Fibroblast of villous mesenchyme (primary cell): ENCODE results near the gene LSM14B. TPM values are rescaled to one million over a fixed set of nuclear protein-coding genes. Genes with fewer than 3 reads are reported as not detected.

Experiments
- DNase-seq: peaks from one replicate; pipeline ENCODE4 v3.0.0-alpha.2; 2010; ENCODE audit warnings: low read depth
- H3K4me3 ChIP-seq: 2 replicates; pipeline ENCODE4 v1.5.1; 2011; ENCODE audit warnings: low read depth, mild to moderate bottlenecking, low read length
- total RNA-seq: library from RNA; depleted of rRNA; stranded (reverse); fragments of >200 nt; gene quantifications from 2 replicates; pipeline ENCODE4 v1.2.3, GENCODE V29; 2012
- TF ChIP-seq, protein P1 (sequence below): IDR thresholded peaks from 2 replicates; pipeline ENCODE4 v1.5.1; 2012; ENCODE audit warnings: low read depth, mild to moderate bottlenecking, low read length; ENCODE audit not compliant: insufficient read depth

LSM14B gene
- total RNA-seq, 1 donor: 30.7 TPM

DNA sequence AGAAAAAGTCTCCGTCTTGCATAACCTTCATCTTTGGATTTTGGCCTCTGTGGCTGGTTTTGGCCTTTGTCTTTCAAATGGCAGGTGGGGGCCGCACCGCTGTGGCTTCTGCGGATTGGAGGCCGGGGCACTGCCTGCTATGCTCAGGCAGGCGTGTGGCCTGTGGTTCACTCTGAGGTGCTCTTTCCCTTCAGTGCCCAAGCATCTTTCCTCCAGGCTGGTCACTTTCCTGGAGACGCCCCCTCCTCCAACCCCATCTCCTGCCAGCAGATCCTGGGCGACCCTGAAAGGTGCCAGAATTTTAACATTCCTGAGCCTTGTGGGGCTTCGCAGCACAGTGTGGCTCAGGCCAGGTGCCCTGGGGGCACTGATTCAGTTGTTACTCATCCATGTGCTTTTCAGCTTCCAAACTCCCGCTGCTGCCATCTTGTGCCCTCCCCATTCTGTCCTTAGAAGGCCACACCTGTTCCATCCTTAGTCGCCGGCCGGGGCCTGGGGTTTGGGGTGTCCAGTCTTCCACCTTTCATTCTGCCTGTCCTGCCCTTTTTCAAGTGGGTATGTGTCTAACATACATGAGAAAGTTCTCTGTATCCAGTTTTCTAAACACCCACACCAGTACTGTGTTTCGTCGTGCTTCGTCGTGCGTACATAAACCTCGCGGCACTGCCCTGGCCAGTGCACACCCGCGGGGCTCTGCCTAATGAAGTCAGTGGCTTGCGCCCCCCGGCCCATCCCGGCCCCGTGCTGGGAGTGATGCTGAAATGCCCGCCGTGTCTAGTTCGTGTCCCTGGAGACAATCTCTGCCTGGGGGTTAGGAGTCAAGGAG, 33.4 kb downstream of the LSM14B start:
- H3K4me3 ChIP-seq: no peak overlapping the region
- TF ChIP-seq, protein P1, sequence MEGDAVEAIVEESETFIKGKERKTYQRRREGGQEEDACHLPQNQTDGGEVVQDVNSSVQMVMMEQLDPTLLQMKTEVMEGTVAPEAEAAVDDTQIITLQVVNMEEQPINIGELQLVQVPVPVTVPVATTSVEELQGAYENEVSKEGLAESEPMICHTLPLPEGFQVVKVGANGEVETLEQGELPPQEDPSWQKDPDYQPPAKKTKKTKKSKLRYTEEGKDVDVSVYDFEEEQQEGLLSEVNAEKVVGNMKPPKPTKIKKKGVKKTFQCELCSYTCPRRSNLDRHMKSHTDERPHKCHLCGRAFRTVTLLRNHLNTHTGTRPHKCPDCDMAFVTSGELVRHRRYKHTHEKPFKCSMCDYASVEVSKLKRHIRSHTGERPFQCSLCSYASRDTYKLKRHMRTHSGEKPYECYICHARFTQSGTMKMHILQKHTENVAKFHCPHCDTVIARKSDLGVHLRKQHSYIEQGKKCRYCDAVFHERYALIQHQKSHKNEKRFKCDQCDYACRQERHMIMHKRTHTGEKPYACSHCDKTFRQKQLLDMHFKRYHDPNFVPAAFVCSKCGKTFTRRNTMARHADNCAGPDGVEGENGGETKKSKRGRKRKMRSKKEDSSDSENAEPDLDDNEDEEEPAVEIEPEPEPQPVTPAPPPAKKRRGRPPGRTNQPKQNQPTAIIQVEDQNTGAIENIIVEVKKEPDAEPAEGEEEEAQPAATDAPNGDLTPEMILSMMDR: no peak
- no peak for DNase-seq

DNA sequence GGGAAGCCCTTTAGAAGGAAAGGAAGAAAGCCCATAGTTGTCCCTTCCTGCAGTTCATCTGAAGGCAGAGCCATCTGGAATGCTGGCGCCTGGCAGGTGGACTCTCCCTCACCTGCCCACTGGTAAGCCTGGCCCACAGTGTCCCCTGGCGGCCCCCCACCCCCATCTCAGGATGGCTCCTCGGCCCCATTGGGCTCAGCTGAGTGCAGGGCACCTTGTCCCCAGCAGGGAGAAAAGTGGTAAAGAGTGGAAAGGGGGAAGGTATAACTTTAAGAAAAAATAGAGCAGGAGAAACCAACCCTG, 33.9 kb downstream of the LSM14B start:
- no peak for DNase-seq
- TF ChIP-seq, protein P1: no peak
- H3K4me3 ChIP-seq: no peak overlapping the region

DNA sequence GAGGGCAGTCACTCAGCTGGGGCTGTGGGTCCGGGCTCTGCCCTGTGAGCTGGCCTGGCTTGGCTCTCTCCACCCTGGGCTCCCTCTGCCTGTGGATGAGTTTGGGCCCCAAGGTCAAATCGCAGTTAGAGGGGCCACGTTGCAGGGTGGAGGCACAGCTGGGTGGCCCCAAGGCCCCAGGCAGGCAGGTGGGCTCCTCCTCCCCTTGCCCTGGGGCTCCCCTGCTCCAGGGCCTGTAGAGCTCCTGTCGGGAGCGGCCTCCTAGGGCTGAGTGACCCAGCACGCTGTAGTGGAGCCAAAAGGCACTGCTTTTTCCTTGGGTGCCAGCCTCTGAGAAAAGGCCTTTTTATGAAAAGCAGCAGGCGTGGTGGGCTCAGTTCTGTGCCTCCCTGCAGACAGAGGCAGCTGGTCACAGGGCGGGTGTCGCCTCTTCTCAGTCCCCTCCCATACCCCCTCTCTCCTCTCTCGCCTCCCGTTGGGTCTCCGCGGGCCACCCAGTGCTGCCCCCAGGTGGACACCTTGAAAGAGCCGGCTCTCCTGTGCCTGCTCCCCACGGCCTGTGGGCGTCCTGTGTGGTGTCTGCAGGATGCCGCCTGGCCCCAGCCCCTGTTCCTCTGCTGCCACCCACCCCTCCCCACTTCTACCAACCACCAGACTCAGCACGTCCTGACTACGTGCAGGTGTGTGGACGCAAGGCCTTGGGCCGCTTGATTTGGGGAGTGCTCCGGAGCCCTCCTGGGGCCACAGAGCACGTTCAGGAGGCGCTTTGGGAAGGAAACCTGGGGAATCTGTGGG, 34.5 kb downstream of the LSM14B start:
- peak; percentile 50 for DNase-seq
- TF ChIP-seq, protein P1: peak; percentile 76
- no peak overlapping the region for H3K4me3 ChIP-seq

DNA sequence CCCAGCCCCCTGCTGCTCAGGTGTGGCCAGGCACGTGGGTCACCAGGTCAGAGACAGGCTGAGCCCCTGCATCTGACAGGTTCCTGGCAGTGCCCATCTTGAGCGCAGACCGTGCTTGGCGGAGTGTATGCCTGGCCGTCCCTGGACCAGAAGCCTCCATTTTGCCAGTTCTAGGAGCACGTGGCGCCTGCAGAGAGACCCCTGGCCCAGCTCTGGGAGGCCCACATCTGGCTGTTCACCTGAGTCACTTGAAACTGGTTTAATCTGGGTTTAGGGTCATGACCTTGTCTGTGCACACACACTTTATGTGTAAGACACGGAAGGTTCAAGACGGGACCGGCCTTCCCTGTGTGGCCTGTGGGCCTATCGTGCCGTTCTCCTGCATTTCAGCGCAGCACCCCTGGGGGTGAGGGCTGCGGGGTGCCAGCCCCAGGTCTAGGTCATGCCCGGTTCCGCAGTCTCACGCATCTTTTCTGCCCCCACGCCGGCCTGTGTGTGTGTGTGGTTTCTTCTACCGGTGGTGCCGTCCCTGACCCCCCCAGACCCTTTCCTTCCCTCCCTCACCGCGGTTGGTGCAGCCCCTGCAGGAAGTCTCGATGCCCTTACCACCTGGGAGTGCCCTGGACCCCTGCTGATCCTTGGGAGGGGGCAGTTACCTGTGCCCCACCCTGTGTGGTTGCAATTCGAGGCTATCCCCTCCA, 35.3 kb downstream of the LSM14B start:
- DNase-seq: no peak
- H3K4me3 ChIP-seq: no peak overlapping the region
- TF ChIP-seq, protein P1: no peak

DNA sequence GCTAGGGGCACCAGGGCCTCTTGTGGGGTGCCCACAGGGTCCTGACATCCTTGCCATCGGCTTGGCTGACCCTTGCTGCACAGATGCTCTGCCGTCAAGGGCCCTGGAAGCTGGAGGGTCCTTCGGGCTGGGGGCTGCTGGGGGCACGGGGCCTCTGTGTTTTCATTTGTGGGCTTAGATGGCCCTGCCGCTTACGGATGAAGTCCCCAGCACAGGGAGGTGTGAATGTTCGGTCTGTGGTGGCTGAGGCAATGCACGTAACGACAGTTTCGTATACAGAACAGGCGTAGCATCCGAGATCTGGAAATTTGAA, 35.8 kb downstream of the LSM14B start:
- no peak for DNase-seq
- H3K4me3 ChIP-seq: no peak overlapping the region
- TF ChIP-seq, protein P1: no peak

DNA sequence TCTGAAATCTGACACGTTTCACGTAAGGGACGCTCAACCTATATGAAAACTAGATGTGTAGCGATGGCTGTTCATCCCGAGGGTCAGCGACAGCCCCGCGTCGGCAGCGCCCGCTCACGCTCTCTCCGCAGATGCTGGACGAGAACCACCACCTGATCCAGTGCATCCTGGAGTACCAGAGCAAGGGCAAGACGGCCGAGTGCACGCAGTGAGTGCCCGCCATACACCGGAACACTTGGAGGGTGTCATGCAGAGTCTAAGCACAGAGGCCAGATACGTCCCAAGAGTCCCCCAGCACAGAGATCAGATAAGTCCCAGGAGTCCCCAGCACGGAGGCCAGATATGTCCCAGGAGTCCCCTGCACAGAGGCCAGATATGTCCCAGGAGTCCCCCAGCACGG, 36.3 kb downstream of the LSM14B start:
- H3K4me3 ChIP-seq: no peak overlapping the region
- TF ChIP-seq, protein P1: no peak
- DNase-seq: no peak
